ENCODE data around the gene AP1AR. TPM values are rescaled to one million over a fixed set of nuclear protein-coding genes. Genes with fewer than 3 reads are reported as not detected.

AP1AR gene
- total RNA-seq, 1 experiment from 2014 or later = 27.6 TPM

- H3K4me1 ChIP-seq (replicated peaks; ENCODE audit: insufficient read depth) = no peaks in the 10 kb centered on the region
- no peaks in the 10 kb centered on the region for H3K36me3 ChIP-seq (ENCODE audit: low read depth)
- H3K4me2 ChIP-seq = no peak overlapping the region
- no peaks in the 10 kb centered on the region for H3K9me3 ChIP-seq (ENCODE audit: insufficient read depth, low read depth)
- ChIA-PET POLR2A (ENCODE audit: unreplicated experiment) (no interaction called here), CTCF (no interaction called here)
- BruUV-seq (replicated peaks) = no TSS peak
- no peak overlapping the region for H3K27ac ChIP-seq
- TF ChIP-seq, protein P1, sequence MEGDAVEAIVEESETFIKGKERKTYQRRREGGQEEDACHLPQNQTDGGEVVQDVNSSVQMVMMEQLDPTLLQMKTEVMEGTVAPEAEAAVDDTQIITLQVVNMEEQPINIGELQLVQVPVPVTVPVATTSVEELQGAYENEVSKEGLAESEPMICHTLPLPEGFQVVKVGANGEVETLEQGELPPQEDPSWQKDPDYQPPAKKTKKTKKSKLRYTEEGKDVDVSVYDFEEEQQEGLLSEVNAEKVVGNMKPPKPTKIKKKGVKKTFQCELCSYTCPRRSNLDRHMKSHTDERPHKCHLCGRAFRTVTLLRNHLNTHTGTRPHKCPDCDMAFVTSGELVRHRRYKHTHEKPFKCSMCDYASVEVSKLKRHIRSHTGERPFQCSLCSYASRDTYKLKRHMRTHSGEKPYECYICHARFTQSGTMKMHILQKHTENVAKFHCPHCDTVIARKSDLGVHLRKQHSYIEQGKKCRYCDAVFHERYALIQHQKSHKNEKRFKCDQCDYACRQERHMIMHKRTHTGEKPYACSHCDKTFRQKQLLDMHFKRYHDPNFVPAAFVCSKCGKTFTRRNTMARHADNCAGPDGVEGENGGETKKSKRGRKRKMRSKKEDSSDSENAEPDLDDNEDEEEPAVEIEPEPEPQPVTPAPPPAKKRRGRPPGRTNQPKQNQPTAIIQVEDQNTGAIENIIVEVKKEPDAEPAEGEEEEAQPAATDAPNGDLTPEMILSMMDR (conservative IDR thresholded peaks at IDR 0.05) = no peak
- no peak for TF ChIP-seq EZH2 (IDR thresholded peaks at IDR 0.05; ENCODE audit: low read depth)
- no peak overlapping the region for H2AFZ ChIP-seq
- intact Hi-C loops (cut with micrococcal nuclease; ENCODE audit: unreplicated experiment) = no loop called here
- H3K79me2 ChIP-seq (ENCODE audit: low read depth) = no peaks in the 10 kb centered on the region
- no peak for DNase-seq
- no peaks in the 10 kb centered on the region for H3F3A ChIP-seq (ENCODE audit: insufficient read depth, low read depth)
- no peaks in the 10 kb centered on the region for H3K9me2 ChIP-seq (ENCODE audit: insufficient read depth)
- H3K4me3 ChIP-seq = no peak overlapping the region
- H3K27me3 ChIP-seq (ENCODE audit: insufficient read depth, low read depth) = no peaks in the 10 kb centered on the region
- no peaks in the 10 kb centered on the region for H4K20me1 ChIP-seq (ENCODE audit: insufficient read depth)
These were observed 79.9 kb downstream of the AP1AR start for GRCh38 chr4:112311516-112311915.

- H3K9me2 ChIP-seq (ENCODE audit: insufficient read depth) = no peaks in the 10 kb centered on the region
- ChIA-PET POLR2A (ENCODE audit: unreplicated experiment) (no interaction called here), CTCF (no interaction called here)
These were observed 81.1 kb downstream of the AP1AR start for GRCh38 chr4:112312610-112313239.

DNA sequence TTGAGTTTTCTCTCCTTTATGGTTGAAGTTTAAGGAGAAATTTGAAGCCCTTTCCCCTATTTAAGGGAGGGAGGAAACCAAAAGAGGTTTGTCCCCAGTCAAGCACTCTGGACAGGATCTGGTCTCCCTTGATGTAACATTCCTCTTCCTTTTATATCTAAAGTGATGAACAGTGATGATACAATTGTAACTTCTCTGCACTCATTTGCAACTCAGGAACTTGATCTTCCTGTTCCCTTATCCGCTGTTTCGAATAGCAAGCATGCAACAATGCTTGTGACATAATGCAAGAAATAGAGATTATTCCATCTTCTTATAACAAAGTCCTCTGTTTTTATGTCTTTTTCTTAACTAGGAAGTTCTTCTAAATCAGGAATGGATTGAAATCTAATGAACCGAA lies 83.9 kb downstream of the AP1AR start:
- Histone ChIP-seq H3K9me2 (ENCODE audit: insufficient read depth) (no peaks in the 10 kb centered on the region), H3K27me3 (ENCODE audit: insufficient read depth, low read depth) (no peaks in the 10 kb centered on the region), H3K4me3 (no peak overlapping the region), H3K4me1 (replicated peaks; ENCODE audit: insufficient read depth) (no peaks in the 10 kb centered on the region), H3K36me3 (ENCODE audit: low read depth) (no peaks in the 10 kb centered on the region), H3K9me3 (ENCODE audit: insufficient read depth, low read depth) (no peaks in the 10 kb centered on the region), H3F3A (ENCODE audit: insufficient read depth, low read depth) (no peaks in the 10 kb centered on the region), H4K20me1 (ENCODE audit: insufficient read depth) (no peaks in the 10 kb centered on the region), H3K79me2 (ENCODE audit: low read depth) (no peaks in the 10 kb centered on the region), H3K4me2 (no peak overlapping the region), H2AFZ (no peak overlapping the region), H3K27ac (no peak overlapping the region)
- no peak for DNase-seq
- ChIA-PET CTCF (no interaction called here), POLR2A (ENCODE audit: unreplicated experiment) (no interaction called here)
- BruUV-seq (replicated peaks) = no TSS peak
- intact Hi-C loops (cut with micrococcal nuclease; ENCODE audit: unreplicated experiment) = no loop called here
- no peak for TF ChIP-seq EZH2 (IDR thresholded peaks at IDR 0.05; ENCODE audit: low read depth)
- TF ChIP-seq, protein P1 (conservative IDR thresholded peaks at IDR 0.05) = no peak

More at GRCh38 chr4:112312610-112313239, 81.1 kb downstream of the AP1AR start:
- Histone ChIP-seq H3K4me2 (no peak overlapping the region), H3K9me3 (ENCODE audit: insufficient read depth, low read depth) (no peaks in the 10 kb centered on the region), H3K4me1 (replicated peaks; ENCODE audit: insufficient read depth) (no peaks in the 10 kb centered on the region), H2AFZ (no peak overlapping the region), H4K20me1 (ENCODE audit: insufficient read depth) (no peaks in the 10 kb centered on the region), H3F3A (ENCODE audit: insufficient read depth, low read depth) (no peaks in the 10 kb centered on the region), H3K36me3 (ENCODE audit: low read depth) (no peaks in the 10 kb centered on the region), H3K27me3 (ENCODE audit: insufficient read depth, low read depth) (no peaks in the 10 kb centered on the region), H3K79me2 (ENCODE audit: low read depth) (no peaks in the 10 kb centered on the region), H3K27ac (no peak overlapping the region), H3K4me3 (no peak overlapping the region)
- TF ChIP-seq EZH2 (IDR thresholded peaks at IDR 0.05; ENCODE audit: low read depth) = no peak
- TF ChIP-seq, protein P1 (conservative IDR thresholded peaks at IDR 0.05) = no peak
- intact Hi-C loops (cut with micrococcal nuclease; ENCODE audit: unreplicated experiment) = no loop called here
- DNase-seq = no peak
- BruUV-seq (replicated peaks) = no TSS peak

Measured in PC-9 (cell line).